GM12891 (cell line): ENCODE data around the gene CIRBP.
A peak's percentile ranks its signal among the peaks of the same experiment; 100 is the strongest.

Source experiments
- DNase-seq: peaks from one replicate; pipeline ENCODE4 v3.0.0; 2011; ENCODE audit warnings: low spot score; ENCODE audit not compliant: insufficient read length
- FAIRE-seq: peaks from 2 replicates; lab custom pipeline; 2011; peaks lifted over from hg19 to GRCh38; lab: Jason Lieb, UNC
- PAX5 ChIP-seq: IDR thresholded peaks from 2 replicates; pipeline ENCODE4 v1.6.1; 2011; ENCODE audit warnings: low read length, moderate library complexity, mild to moderate bottlenecking; ENCODE audit not compliant: insufficient read depth, severe bottlenecking
- POLR2A ChIP-seq: IDR thresholded peaks from 2 replicates; pipeline ENCODE4 v1.6.1; 2011; ENCODE audit warnings: low read depth, low read length, control low read depth
- POLR2AphosphoS5 ChIP-seq: IDR thresholded peaks from 2 replicates; pipeline ENCODE4 v1.6.1; 2011; ENCODE audit warnings: low read depth, low read length, control low read depth
- POU2F2 ChIP-seq: IDR thresholded peaks from 2 replicates; pipeline ENCODE4 v1.6.1; 2011; ENCODE audit warnings: low read depth, mild to moderate bottlenecking, control low read depth, low read length, moderate library complexity
- SPI1 ChIP-seq: IDR thresholded peaks from 2 replicates; pipeline ENCODE4 v1.6.1; 2011; ENCODE audit warnings: low read depth, low read length, control low read depth
- TAF1 ChIP-seq: IDR thresholded peaks from 2 replicates; pipeline ENCODE4 v1.6.1; 2011; ENCODE audit warnings: low read depth, low read length, control low read depth

CIRBP gene

DNA sequence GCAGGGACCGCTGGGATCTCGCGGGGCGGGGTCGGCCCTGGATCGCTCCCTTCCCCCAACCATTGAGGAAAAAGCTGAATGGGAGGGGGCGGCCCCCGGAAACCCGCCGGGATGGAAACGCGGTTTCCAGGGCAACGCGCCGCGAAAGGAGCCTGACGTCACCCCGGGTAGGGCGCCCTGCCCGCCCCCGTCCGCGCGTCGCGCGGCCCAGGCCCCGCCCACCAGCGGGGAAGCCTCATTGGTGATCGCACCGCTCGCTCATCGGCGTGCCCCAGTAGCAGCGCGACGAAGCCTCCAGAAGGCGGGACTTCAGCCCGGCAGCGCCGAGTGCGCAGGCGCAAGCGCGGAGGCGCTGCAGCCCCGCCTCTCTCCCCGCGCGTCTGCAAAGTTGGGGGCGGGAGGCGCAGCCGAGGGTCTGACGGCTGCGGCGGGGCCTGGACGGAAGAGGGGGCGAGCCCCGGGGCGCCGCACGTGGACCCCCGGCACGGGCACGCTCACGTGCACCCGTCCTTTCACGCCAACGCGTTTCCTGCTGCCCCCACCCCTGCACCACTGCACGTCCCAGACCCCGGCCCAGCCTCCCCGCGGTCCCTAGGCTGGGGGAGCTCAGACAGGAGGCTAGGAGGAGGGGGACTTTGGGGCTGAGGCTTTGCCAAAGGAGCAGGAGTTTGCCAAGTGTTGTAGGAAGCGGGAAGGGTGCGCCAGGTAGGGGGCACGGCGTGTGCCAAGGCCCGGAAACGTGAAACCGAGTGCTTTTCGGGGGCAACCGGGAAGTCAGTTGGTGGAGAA lies 8.2 kb upstream of the CIRBP start:
- DNase-seq (peak; percentile 96), FAIRE-seq (peak; percentile 100)
- no peak for TF ChIP-seq POLR2AphosphoS5
- no peak for TF ChIP-seq POU2F2
- TF ChIP-seq SPI1 = no peak
- TF ChIP-seq PAX5 = no peak
- TF ChIP-seq POLR2A = no peak
- no peak for TF ChIP-seq TAF1

DNA sequence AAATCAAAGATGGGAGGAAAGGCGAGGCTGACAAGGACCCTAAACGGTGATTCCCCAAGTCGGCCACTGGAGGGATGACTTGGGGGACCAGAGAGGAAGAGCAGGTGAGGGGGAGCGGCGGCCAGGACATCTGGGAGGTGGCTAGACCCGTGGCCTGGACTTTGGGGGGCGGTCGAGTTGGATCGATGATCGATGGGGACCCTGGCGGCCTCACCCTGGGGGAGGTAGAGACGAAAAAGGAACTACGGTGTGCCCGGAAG lies 7.7 kb upstream of the CIRBP start:
- TF ChIP-seq TAF1 (no peak), POLR2A (no peak), SPI1 (0 out of 2 replicates have a peak, but pooled peaks have one; percentile 19)
- FAIRE-seq (no peak), DNase-seq (no peak)

DNA sequence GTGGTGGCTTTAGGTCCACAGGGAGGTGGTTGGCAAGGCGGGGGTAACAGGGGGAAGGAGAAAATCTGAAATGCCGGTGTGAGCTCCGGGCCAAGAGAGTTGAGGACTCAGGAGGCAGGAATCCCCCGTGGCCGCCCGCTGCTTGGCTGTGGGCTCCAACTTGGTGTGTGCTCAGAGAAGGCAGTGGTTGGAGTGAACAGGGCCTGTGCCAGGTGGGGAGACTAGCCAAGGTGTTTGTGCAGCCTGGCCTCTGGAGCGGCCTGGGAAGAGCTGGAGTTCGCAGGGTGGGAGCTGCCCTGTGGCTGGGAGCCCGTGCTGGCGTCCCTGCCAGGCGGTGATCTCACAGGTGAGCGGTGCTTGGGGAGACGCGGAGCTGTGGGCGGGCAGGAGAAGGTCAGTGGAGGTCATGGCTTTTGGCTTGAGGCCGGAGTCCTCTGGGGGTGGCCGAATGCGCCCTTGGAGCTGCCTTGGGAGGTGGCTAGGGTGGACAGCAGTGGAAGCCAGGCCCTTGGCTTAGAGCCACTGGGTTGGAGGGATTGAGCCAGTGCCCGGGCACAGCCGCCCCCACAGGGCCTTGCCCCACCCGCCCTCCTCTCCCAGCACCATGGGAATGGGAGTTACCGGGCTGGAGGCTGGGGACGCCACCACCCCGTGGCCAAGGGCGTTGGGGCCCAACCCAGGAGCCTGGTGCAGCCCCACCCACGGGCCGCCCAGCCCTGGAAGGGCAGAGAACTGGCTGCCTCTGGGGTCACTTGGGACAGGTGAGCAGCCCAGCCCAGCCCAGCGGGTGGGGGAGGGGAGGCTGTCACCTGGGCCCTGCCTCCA lies 7.1 kb upstream of the CIRBP start:
- FAIRE-seq (peak; percentile 57), DNase-seq (no peak)
- TF ChIP-seq PAX5 = no peak
- TF ChIP-seq TAF1 = no peak
- no peak for TF ChIP-seq POU2F2
- TF ChIP-seq POLR2AphosphoS5 = no peak
- no peak for TF ChIP-seq POLR2A
- TF ChIP-seq SPI1 = no peak

- DNase-seq = no peak
- FAIRE-seq = no peak
- TF ChIP-seq TAF1 = no peak
Measured at GRCh38 chr19:1262623-1263123, 6.5 kb upstream of the CIRBP start.

DNA sequence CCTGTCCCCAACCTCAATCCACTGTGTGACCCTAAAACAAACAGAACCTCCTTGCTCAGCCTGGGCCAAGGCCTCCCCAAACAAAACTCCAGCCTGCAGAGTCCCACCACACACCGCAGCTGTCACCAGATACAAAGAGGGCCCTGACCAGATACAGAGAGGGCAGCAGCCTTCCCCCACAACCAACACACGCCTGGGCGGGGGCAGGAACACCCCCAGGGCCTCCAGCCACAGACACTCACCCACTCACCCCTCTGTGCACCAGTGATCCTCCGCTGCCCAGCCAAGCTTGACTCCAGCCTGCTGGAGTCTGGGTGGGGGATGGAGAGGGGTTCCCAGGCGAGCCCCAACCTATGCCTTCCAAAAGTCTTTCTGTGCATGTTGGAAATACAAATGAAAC lies 5.9 kb upstream of the CIRBP start:
- FAIRE-seq = peak; percentile 5
- TF ChIP-seq SPI1 (no peak), PAX5 (peak; percentile 68), POLR2AphosphoS5 (no peak)
- no peak for DNase-seq

DNA sequence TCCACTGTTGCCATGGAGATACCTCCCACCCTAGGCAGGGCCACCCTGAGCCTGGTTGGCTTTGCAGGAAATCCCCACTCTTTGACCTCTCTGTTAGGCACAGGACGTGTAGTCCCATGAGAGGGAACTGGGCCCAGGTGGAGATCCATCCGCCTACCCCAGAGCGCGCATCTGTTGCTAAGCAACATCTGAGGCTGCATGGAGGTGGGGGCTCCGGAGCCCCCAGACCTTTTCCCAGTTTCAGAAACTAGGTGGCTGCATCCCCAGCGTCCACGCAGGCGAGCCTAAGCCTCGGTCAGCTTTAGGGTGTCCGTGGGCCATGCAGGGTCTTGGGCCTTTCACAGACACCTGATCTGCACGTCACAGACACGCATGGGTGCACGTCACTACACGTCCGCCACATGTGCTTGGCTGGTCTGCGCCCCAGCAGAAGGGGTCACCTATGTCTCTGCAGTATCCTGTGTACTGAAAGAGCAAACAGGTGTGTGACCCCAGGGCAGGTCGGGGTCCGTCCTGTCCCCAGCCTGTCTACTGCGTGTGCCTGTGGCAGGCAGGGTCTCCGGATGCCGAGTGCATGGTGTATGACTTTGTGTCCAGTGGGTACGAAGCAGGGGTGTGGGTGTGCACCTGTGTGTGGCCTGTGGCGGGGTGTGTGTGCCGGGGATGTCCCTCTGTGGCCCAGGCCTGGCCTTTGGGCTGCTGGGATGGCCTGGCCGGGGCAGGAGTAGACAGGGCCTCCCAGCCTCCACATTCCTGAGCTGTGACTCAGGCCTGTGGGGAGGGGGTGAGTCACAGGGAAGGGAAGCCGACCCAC lies 4.1 kb upstream of the CIRBP start:
- no peak for DNase-seq
- peak; percentile 92 for FAIRE-seq
- TF ChIP-seq TAF1 (no peak), SPI1 (peak; percentile 30; the same call in 1 of the 2 replicates), PAX5 (peak; percentile 70)

DNA sequence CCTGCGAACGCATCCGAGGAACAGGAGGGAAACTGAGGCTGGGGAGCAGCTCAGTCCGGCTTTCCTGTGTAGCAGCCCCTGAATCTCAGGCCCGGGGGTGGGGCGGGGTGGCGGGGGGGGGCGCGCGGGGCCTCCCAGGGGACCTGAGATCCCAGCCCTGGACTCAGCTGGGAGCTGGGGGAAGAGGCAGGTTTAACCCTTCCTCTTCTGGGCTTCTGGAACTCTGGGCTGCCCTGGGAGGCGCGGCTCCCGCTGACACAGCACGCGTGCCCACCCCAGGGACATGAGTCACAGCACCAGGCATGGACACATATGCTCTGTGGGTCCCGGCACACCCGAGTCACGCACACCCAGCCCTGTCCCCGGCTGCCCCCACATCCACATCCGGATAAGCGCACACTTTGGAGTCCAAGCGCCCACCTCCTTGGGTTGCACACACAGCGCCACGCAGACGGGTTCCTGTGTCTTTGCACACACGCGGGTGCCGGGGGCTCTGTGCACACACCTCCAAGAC lies 3.5 kb upstream of the CIRBP start:
- no peak for TF ChIP-seq POLR2AphosphoS5
- no peak for TF ChIP-seq SPI1
- no peak for TF ChIP-seq POLR2A
- TF ChIP-seq POU2F2 = no peak
- TF ChIP-seq TAF1 = no peak
- no peak for TF ChIP-seq PAX5
- DNase-seq (no peak), FAIRE-seq (no peak)

- peak; percentile 93 for FAIRE-seq
- TF ChIP-seq POLR2A (no peak), SPI1 (no peak), POU2F2 (no peak), POLR2AphosphoS5 (no peak), TAF1 (no peak), PAX5 (no peak)
- peak; percentile 81 for DNase-seq
Measured at GRCh38 chr19:1266129-1266915, 2.8 kb upstream of the CIRBP start.

- DNase-seq = no peak
- TF ChIP-seq PAX5 (peak; percentile 38), POLR2AphosphoS5 (no peak)
- no peak for FAIRE-seq
Measured at GRCh38 chr19:1266916-1267476, 2.1 kb upstream of the CIRBP start.
